K562 (cell line): ENCODE data around the gene UIMC1. TPM values are rescaled to one million over a fixed set of nuclear protein-coding genes. Genes with fewer than 3 reads are reported as not detected.

ENCODE experiments used
- AFF1 ChIP-seq, 2 experiments: fragments of 450-650 bp; IDR thresholded peaks; 2 replicates each; pipeline ENCODE4 v1.6.1; 2018; ENCODE audit warnings: mild to moderate bottlenecking in 2 of 2, low read depth in 1 of 2; ENCODE audit not compliant: partially characterized antibody in 2 of 2
- E2F4 ChIP-seq: sonication (generic); formaldehyde crosslinking; IDR thresholded peaks from 2 replicates; pipeline ENCODE4 v1.8.0; 2022; ENCODE audit warnings: mild to moderate bottlenecking, low read depth, missing genetic modification reagents
- KDM1A ChIP-seq, 2 experiments: fragments of 450-650 bp; IDR thresholded peaks; 2 replicates each; pipeline ENCODE4 v1.6.1; 2016; ENCODE audit warnings: mild to moderate bottlenecking in 2 of 2
- POLR2A ChIP-seq: fragments of 450-650 bp; conservative IDR thresholded peaks from 2 replicates; pipeline ENCODE4 v1.6.1; 2016
- PTTG1 ChIP-seq: fragments of 450-650 bp; IDR thresholded peaks from 2 replicates; pipeline ENCODE4 v1.6.1; 2016; ENCODE audit warnings: low read depth, mild to moderate bottlenecking, missing genetic modification characterization, missing compliant biosample characterization
- SRSF9 ChIP-seq: fragments of 200-400 bp; formaldehyde crosslinking; IDR thresholded peaks from 2 replicates; pipeline ENCODE4 v1.6.1; 2017; ENCODE audit warnings: low read depth, low read length, borderline replicate concordance
- TSHZ1 ChIP-seq: fragments of 250-450 bp; sonication (Bioruptor Pico); IDR thresholded peaks from 2 replicates; pipeline ENCODE4 v1.4.0; 2020; ENCODE audit warnings: mild to moderate bottlenecking, moderate library complexity
- ZC3H4 ChIP-seq: sonication (generic); formaldehyde crosslinking; IDR thresholded peaks from 2 replicates; pipeline ENCODE4 v1.9.0; 2021; ENCODE audit warnings: missing genetic modification reagents, borderline replicate concordance
- ZMIZ1 ChIP-seq, 2 experiments: fragments of 150-350 bp in 1 of 2; IDR thresholded peaks; 2 replicates each; pipeline ENCODE4 v1.6.1; 2012 to 2016; ENCODE audit warnings: low read depth in 2 of 2, low read length in 2 of 2, mild to moderate bottlenecking in 1 of 2, moderate library complexity in 1 of 2
- ZNF76 ChIP-seq: fragments of 250-450 bp; sonication (Bioruptor Pico); IDR thresholded peaks from 2 replicates; pipeline ENCODE4 v1.4.0; 2020; ENCODE audit warnings: mild to moderate bottlenecking, moderate library complexity, borderline replicate concordance
- ZNF77 ChIP-seq: fragments of 250-450 bp; sonication (Bioruptor Pico); IDR thresholded peaks from 2 replicates; pipeline ENCODE4 v1.5.0; 2020
- polyA plus RNA-seq, 8 experiments: library from polyadenylated mRNA; depleted of rRNA in 4 of 8; stranded (reverse) in 5 of 8; unstranded in 3 of 8; fragments of >200 nt; fragmentation: Nextera tagmentation in 2 of 8; fragmentation: Illumina TruSeq in 1 of 8; extraction: Ambion mirVana in 2 of 8; extraction: Trizol in 1 of 8; gene quantifications; 2 replicates each; pipeline versions ENCODE4 v1.2.1 to v1.2.3, GENCODE V29; 2011 to 2014; ENCODE audit warnings: inconsistent platforms in 1 of 8, missing spikeins in 1 of 8
- total RNA-seq, 7 experiments: library from RNA; depleted of rRNA in 6 of 7; stranded (reverse); fragments of >200 nt in 6 of 7; fragmentation: Illumina TruSeq in 2 of 7; extraction: Trizol in 2 of 7; gene quantifications; 2 replicates each; pipeline versions ENCODE4 v1.2.1 to v1.2.3, GENCODE V29; 2011 to 2021; ENCODE audit warnings: low replicate concordance in 1 of 7

Gene UIMC1
- total and polyA plus RNA-seq, 9 of the 15 experiments (the other 6 are each of a cell fraction or from before 2014, with no cell fraction given) = 14.9 to 51.7 (median 36.8) TPM

DNA sequence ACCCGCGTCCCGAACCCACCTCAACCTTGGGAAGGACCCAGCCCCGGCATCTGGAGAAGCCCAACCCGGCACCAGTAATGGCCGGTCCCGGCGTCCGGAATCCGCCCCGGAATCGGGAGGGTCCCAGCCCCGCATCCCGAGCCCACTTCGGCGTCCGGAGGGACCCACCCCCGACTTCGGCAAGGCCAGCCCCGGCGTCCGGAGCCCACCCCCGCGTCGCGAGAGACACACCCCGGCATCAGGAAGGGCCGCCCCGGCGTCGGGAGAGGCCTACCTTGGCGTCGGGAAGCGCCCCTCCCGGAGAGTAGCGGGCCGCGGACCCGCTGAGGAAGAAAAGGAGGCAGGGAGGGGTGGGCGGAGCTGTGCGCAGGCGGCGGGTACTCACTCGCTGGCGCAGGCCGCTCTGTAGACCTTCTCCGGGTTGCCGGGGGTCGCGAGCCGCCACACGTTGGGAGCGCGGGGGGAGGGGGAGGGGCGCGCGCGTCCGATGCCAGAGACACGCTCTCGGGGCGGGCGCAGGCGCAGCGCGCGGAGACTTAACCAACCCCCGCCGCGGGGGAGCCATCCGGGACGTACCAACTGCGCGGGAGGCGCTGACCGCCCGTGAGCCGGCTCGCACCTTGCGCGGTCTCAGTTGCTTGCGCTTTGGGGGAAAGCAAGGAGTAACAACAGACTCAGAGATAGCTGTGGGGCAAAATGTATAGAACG is at the start of gene UIMC1 (continued):
- no peak for TF ChIP-seq TSHZ1 (CRISPR knock-in tag)
- TF ChIP-seq POLR2A = peak; percentile 81
- TF ChIP-seq AFF1 (IDR thresholded peaks at IDR 0.05; ENCODE audit: low read depth in 1 of 2, partially characterized antibody in 2 of 2) = peak in 1 of 2 experiments; percentile 63
- TF ChIP-seq ZMIZ1 (IDR thresholded peaks at IDR 0.05; ENCODE audit: low read depth in 2 of 2, low read length in 2 of 2) = peak in 1 of 2 experiments; percentile 75; a peak in 2 of 4 replicates
- no peak for TF ChIP-seq ZC3H4
- 0 out of 2 replicates have a peak, but pooled peaks have one; percentile 15 for TF ChIP-seq E2F4 (CRISPR knock-in tag)
- no peak for TF ChIP-seq ZNF76 (CRISPR knock-in tag)
- no peak for TF ChIP-seq SRSF9
- TF ChIP-seq KDM1A (IDR thresholded peaks at IDR 0.05) = peak in 1 of 2 experiments; percentile 94; a peak in 3 of 4 replicates
- no peak for TF ChIP-seq PTTG1 (tag)
- TF ChIP-seq ZNF77 (CRISPR knock-in tag) = no peak
